HEK293 (cell line): Measurements from ENCODE around the gene TCF7L2.

Experiments
- CTCF ChIA-PET: fragments of 350-600 bp; formaldehyde crosslinking; extraction: SDS; loops from one replicate; lab custom pipeline; 2021; ENCODE audit warnings: antibody characterized with exemption; lab: Yijun Ruan, JAX
- POLR2A ChIA-PET: fragments of 300-600 bp; formaldehyde crosslinking; extraction: SDS; loops from one replicate; lab custom pipeline; 2020; ENCODE audit warnings: antibody characterized with exemption, inconsistent platforms; lab: Yijun Ruan, JAX
- H3K27ac ChIP-seq: fragments of 200-500 bp; sonication (Bioruptor generic); 2 replicates; pipeline ENCODE4 v1.5.1; 2014; ENCODE audit warnings: low read depth, low read length, control low read depth, inconsistent platforms; ENCODE audit errors: extremely low read depth
- H3K36me3 ChIP-seq, 2 experiments: fragments of 200-500 bp in 1 of 2; sonication (Bioruptor generic) in 1 of 2; 1 replicate in 1 of 2; 2 replicates in 1 of 2; pipeline ENCODE4 v1.5.1; 2014 to 2017; ENCODE audit warnings: inconsistent platforms in 2 of 2, low read length in 2 of 2; ENCODE audit not compliant: control insufficient read depth in 2 of 2, insufficient read depth in 1 of 2
- H3K4me1 ChIP-seq: fragments of 200-500 bp; sonication (Bioruptor generic); 2 replicates; pipeline ENCODE4 v1.5.1; 2014; ENCODE audit warnings: mild to moderate bottlenecking, low read length, inconsistent platforms; ENCODE audit not compliant: control insufficient read depth, insufficient read depth
- H3K4me3 ChIP-seq: 2 replicates; pipeline ENCODE4 v1.5.1; 2011; ENCODE audit warnings: low read depth, mild to moderate bottlenecking, control low read depth, low read length, moderate library complexity
- H3K9me3 ChIP-seq: fragments of 200-500 bp; sonication (Bioruptor generic); 2 replicates; pipeline ENCODE4 v1.5.1; 2014; ENCODE audit warnings: low read depth, low read length, inconsistent platforms; ENCODE audit not compliant: control insufficient read depth, insufficient read depth
- FEZF1 ChIP-seq: fragments of 450-650 bp; formaldehyde crosslinking; IDR thresholded peaks from 2 replicates; pipeline ENCODE4 v1.5.1; 2016; ENCODE audit warnings: missing biosample characterization, missing genetic modification characterization
- GLIS2 ChIP-seq: fragments of 450-650 bp; formaldehyde crosslinking; IDR thresholded peaks from 2 replicates; pipeline ENCODE4 v1.5.1; 2016; ENCODE audit warnings: missing biosample characterization, missing genetic modification characterization
- IKZF3 ChIP-seq: fragments of 450-650 bp; IDR thresholded peaks from 2 replicates; pipeline ENCODE4 v1.5.0; 2018; ENCODE audit warnings: missing biosample characterization, mild to moderate bottlenecking, missing genetic modification characterization, moderate library complexity
- KLF1 ChIP-seq: fragments of 450-650 bp; formaldehyde crosslinking; IDR thresholded peaks from 2 replicates; pipeline ENCODE4 v1.5.1; 2016; ENCODE audit warnings: missing biosample characterization, missing genetic modification characterization
- KLF10 ChIP-seq: fragments of 450-650 bp; IDR thresholded peaks from 2 replicates; pipeline ENCODE4 v1.5.1; 2018; ENCODE audit warnings: missing biosample characterization, mild to moderate bottlenecking, missing genetic modification characterization
- OSR2 ChIP-seq: fragments of 450-650 bp; formaldehyde crosslinking; IDR thresholded peaks from 2 replicates; pipeline ENCODE4 v1.5.1; 2016; ENCODE audit warnings: missing biosample characterization, missing genetic modification characterization
- OVOL3 ChIP-seq: fragments of 450-650 bp; formaldehyde crosslinking; IDR thresholded peaks from 2 replicates; pipeline ENCODE4 v1.5.1; 2016; ENCODE audit warnings: missing biosample characterization, missing genetic modification characterization
- SCRT1 ChIP-seq: fragments of 450-650 bp; formaldehyde crosslinking; IDR thresholded peaks from 2 replicates; pipeline ENCODE4 v1.5.1; 2016; ENCODE audit warnings: missing biosample characterization, missing genetic modification characterization, borderline replicate concordance
- SP7 ChIP-seq: fragments of 450-650 bp; formaldehyde crosslinking; IDR thresholded peaks from 2 replicates; pipeline ENCODE4 v1.5.1; 2016; ENCODE audit warnings: missing biosample characterization, missing genetic modification characterization
- TCF7L2 ChIP-seq: IDR thresholded peaks from 2 replicates; pipeline ENCODE4 v1.6.1; 2011; ENCODE audit warnings: low read depth, mild to moderate bottlenecking, inconsistent platforms, low read length, moderate library complexity, borderline replicate concordance
- TRIM28 ChIP-seq: IDR thresholded peaks from 2 replicates; pipeline ENCODE4 v1.6.1; 2011; ENCODE audit warnings: low read length, control low read depth, borderline replicate concordance
- YY2 ChIP-seq: fragments of 450-650 bp; formaldehyde crosslinking; IDR thresholded peaks from 2 replicates; pipeline ENCODE4 v1.5.1; 2016; ENCODE audit warnings: missing biosample characterization, missing genetic modification characterization
- ZBTB20 ChIP-seq: fragments of 450-650 bp; formaldehyde crosslinking; IDR thresholded peaks from 2 replicates; pipeline ENCODE4 v1.5.1; 2016; ENCODE audit warnings: missing biosample characterization, missing genetic modification characterization
- ZFHX2 ChIP-seq: fragments of 450-650 bp; formaldehyde crosslinking; conservative IDR thresholded peaks from 2 replicates; pipeline ENCODE4 v1.5.1; 2016; ENCODE audit warnings: missing biosample characterization, missing genetic modification characterization
- ZNF10 ChIP-seq: fragments of 450-650 bp; formaldehyde crosslinking; IDR thresholded peaks from 2 replicates; pipeline ENCODE4 v1.5.1; 2017; ENCODE audit warnings: missing biosample characterization, missing genetic modification characterization
- ZNF133 ChIP-seq: fragments of 450-650 bp; formaldehyde crosslinking; IDR thresholded peaks from 2 replicates; pipeline ENCODE4 v1.5.1; 2016; ENCODE audit warnings: missing biosample characterization, missing genetic modification characterization
- ZNF16 ChIP-seq: fragments of 450-650 bp; formaldehyde crosslinking; IDR thresholded peaks from 2 replicates; pipeline ENCODE4 v1.5.1; 2016; ENCODE audit warnings: low read depth, missing biosample characterization, missing genetic modification characterization
- ZNF174 ChIP-seq: fragments of 450-650 bp; formaldehyde crosslinking; IDR thresholded peaks from 2 replicates; pipeline ENCODE4 v1.5.0; 2017; ENCODE audit warnings: missing biosample characterization, mild to moderate bottlenecking, missing genetic modification characterization
- ZNF202 ChIP-seq: fragments of 450-650 bp; formaldehyde crosslinking; IDR thresholded peaks from 2 replicates; pipeline ENCODE4 v1.5.1; 2016; ENCODE audit warnings: missing biosample characterization, missing genetic modification characterization, borderline replicate concordance
- ZNF292 ChIP-seq: fragments of 450-650 bp; formaldehyde crosslinking; IDR thresholded peaks from 2 replicates; pipeline ENCODE4 v1.5.1; 2016; ENCODE audit warnings: low read depth, missing biosample characterization, missing genetic modification characterization, borderline replicate concordance
- ZNF366 ChIP-seq: fragments of 450-650 bp; formaldehyde crosslinking; conservative IDR thresholded peaks from 2 replicates; pipeline ENCODE4 v1.5.1; 2016; ENCODE audit warnings: missing biosample characterization, missing genetic modification characterization
- ZNF394 ChIP-seq: fragments of 450-650 bp; formaldehyde crosslinking; IDR thresholded peaks from 2 replicates; pipeline ENCODE4 v1.5.1; 2016; ENCODE audit warnings: missing biosample characterization, missing genetic modification characterization, mild to moderate bottlenecking, moderate library complexity, borderline replicate concordance
- ZNF473 ChIP-seq: fragments of 450-650 bp; formaldehyde crosslinking; IDR thresholded peaks from 2 replicates; pipeline ENCODE4 v1.5.1; 2017; ENCODE audit warnings: missing biosample characterization, missing genetic modification characterization
- ZNF596 ChIP-seq: fragments of 450-650 bp; IDR thresholded peaks from 2 replicates; pipeline ENCODE4 v1.5.0; 2018; ENCODE audit warnings: missing biosample characterization, mild to moderate bottlenecking, missing genetic modification characterization, moderate library complexity
- ZNF658 ChIP-seq: fragments of 450-650 bp; formaldehyde crosslinking; IDR thresholded peaks from 2 replicates; pipeline ENCODE4; 2016; ENCODE audit warnings: missing biosample characterization, missing genetic modification characterization
- TF ChIP-seq, protein P1 (sequence below): fragments of 450-650 bp; formaldehyde crosslinking; IDR thresholded peaks from 2 replicates; pipeline ENCODE4 v1.5.1; 2016; ENCODE audit warnings: missing biosample characterization, missing genetic modification characterization
- TF ChIP-seq, protein P2 (sequence below): sonication (generic); formaldehyde crosslinking; IDR thresholded peaks from 2 replicates; pipeline ENCODE4 v1.8.1; 2022; ENCODE audit warnings: mild to moderate bottlenecking, moderate library complexity, missing genetic modification reagents

The TCF7L2 gene

GRCh38 chr10:112953174-112954159 is 3.4 kb downstream of the TCF7L2 start (continued):
- TF ChIP-seq, protein P1, sequence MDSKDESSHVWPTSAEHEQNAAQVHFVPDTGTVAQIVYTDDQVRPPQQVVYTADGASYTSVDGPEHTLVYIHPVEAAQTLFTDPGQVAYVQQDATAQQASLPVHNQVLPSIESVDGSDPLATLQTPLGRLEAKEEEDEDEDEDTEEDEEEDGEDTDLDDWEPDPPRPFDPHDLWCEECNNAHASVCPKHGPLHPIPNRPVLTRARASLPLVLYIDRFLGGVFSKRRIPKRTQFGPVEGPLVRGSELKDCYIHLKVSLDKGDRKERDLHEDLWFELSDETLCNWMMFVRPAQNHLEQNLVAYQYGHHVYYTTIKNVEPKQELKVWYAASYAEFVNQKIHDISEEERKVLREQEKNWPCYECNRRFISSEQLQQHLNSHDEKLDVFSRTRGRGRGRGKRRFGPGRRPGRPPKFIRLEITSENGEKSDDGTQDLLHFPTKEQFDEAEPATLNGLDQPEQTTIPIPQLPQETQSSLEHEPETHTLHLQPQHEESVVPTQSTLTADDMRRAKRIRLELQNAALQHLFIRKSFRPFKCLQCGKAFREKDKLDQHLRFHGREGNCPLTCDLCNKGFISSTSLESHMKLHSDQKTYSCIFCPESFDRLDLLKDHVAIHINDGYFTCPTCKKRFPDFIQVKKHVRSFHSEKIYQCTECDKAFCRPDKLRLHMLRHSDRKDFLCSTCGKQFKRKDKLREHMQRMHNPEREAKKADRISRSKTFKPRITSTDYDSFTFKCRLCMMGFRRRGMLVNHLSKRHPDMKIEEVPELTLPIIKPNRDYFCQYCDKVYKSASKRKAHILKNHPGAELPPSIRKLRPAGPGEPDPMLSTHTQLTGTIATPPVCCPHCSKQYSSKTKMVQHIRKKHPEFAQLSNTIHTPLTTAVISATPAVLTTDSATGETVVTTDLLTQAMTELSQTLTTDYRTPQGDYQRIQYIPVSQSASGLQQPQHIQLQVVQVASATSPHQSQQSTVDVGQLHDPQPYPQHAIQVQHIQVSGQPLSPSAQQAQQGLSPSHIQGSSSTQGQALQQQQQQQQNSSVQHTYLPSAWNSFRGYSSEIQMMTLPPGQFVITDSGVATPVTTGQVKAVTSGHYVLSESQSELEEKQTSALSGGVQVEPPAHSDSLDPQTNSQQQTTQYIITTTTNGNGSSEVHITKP (tag by site-specific recombination): peak; percentile 99
- TF ChIP-seq TRIM28 (0 out of 2 replicates have a peak, but pooled peaks have one; percentile 13), ZNF473 (no peak)

- H3K4me1 ChIP-seq: peaks cover 41% of the 10 kb centered on the region
- peak overlapping the region; percentile 83 for H3K27ac ChIP-seq
- ChIA-PET CTCF (interaction anchor here (0.9 to 1.0 kb wide), 2 partner anchors 59 to 234 kb away, joined by 3 read pairs; no protein-coding TSS in a partner anchor), POLR2A (interaction anchor here (1.3 kb wide), 1 partner anchor 144 kb away, joined by 4 read pairs; no protein-coding TSS in a partner anchor)
- no peak overlapping the region for H3K4me3 ChIP-seq
- H3K9me3 ChIP-seq: no peaks in the 10 kb centered on the region
- no peaks in the 10 kb centered on the region for H3K36me3 ChIP-seq
- 0 out of 2 replicates have a peak, but pooled peaks have one; percentile 10 for TF ChIP-seq ZNF10 (tag by site-specific recombination)
- no peak for TF ChIP-seq ZNF394 (tag by site-specific recombination)
- no peak for TF ChIP-seq ZFHX2 (tag by site-specific recombination)
- TF ChIP-seq ZNF366 (tag by site-specific recombination): peak; percentile 76
- TF ChIP-seq FEZF1: peak; percentile 92
- TF ChIP-seq, protein P2, sequence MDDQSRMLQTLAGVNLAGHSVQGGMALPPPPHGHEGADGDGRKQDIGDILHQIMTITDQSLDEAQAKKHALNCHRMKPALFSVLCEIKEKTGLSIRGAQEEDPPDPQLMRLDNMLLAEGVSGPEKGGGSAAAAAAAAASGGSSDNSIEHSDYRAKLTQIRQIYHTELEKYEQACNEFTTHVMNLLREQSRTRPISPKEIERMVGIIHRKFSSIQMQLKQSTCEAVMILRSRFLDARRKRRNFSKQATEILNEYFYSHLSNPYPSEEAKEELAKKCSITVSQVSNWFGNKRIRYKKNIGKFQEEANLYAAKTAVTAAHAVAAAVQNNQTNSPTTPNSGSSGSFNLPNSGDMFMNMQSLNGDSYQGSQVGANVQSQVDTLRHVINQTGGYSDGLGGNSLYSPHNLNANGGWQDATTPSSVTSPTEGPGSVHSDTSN (CRISPR knock-in tag): no peak
- TF ChIP-seq SP7 (tag by site-specific recombination): peak; percentile 81
- TF ChIP-seq, protein P1 (tag by site-specific recombination): peak; percentile 95
- no peak for TF ChIP-seq TCF7L2
- TF ChIP-seq YY2 (tag by site-specific recombination): no peak
- TF ChIP-seq OVOL3: peak; percentile 52; the same call in 1 of the 2 replicates
- peak; percentile 85; the same call in 1 of the 2 replicates for TF ChIP-seq SCRT1 (tag by site-specific recombination)
- TF ChIP-seq ZNF658 (tag by site-specific recombination): no peak
- 0 out of 2 replicates have a peak, but pooled peaks have one; percentile 19 for TF ChIP-seq ZNF596
- TF ChIP-seq OSR2 (tag by site-specific recombination): peak; percentile 58; the same call in 1 of the 2 replicates
- TF ChIP-seq IKZF3: peak; percentile 28
- TF ChIP-seq GLIS2 (tag by site-specific recombination): no peak
- TF ChIP-seq ZNF292: no peak
- TF ChIP-seq ZNF133 (tag by site-specific recombination): no peak
- TF ChIP-seq KLF10 (tag by site-specific recombination): peak; percentile 73
- no peak for TF ChIP-seq ZNF16 (tag by site-specific recombination)
- no peak for TF ChIP-seq ZNF202 (tag by site-specific recombination)
- no peak for TF ChIP-seq ZNF174
- no peak for TF ChIP-seq ZBTB20 (tag by site-specific recombination)
- TF ChIP-seq KLF1 (tag by site-specific recombination): no peak
Measured at GRCh38 chr10:112954974-112955581, 5.0 kb downstream of the TCF7L2 start.
